NT2/D1 (cell line): ENCODE results near the gene CBLB.

Experiments
- SUZ12 ChIP-seq: IDR thresholded peaks from 2 replicates; pipeline ENCODE4 v1.6.1; 2011; ENCODE audit not compliant: insufficient read length, insufficient read depth; ENCODE audit errors: extremely low read depth
- YY1 ChIP-seq: IDR thresholded peaks from 2 replicates; pipeline ENCODE4 v1.6.1; 2011; ENCODE audit not compliant: insufficient read length, insufficient read depth
- ZNF274 ChIP-seq: IDR thresholded peaks from 2 replicates; pipeline ENCODE4 v1.6.1; 2011; ENCODE audit warnings: mild to moderate bottlenecking, low read depth, low read length

- TF ChIP-seq ZNF274, result no peak
- no peak for TF ChIP-seq YY1
- no peak for TF ChIP-seq SUZ12
Measured at GRCh38 chr3:105844704-105845103, 24.1 kb downstream of the CBLB start.
